AG10803 (cell line): ENCODE results near the gene VPS35.
A peak's percentile ranks its signal among the peaks of the same experiment; 100 is the strongest.

Experiments used
- DNase-seq: peaks from one replicate; pipeline ENCODE4 v3.0.0; 2010; ENCODE audit warnings: low read depth
- H3K4me3 ChIP-seq: 2 replicates; pipeline ENCODE4 v1.5.1; 2011; ENCODE audit warnings: mild to moderate bottlenecking, low read length, control low read depth
- TF ChIP-seq, protein P1 (sequence below): conservative IDR thresholded peaks from 2 replicates; pipeline ENCODE4 v1.5.1; 2011; ENCODE audit warnings: mild to moderate bottlenecking, low read length, control low read depth, inconsistent platforms

The VPS35 gene

DNA sequence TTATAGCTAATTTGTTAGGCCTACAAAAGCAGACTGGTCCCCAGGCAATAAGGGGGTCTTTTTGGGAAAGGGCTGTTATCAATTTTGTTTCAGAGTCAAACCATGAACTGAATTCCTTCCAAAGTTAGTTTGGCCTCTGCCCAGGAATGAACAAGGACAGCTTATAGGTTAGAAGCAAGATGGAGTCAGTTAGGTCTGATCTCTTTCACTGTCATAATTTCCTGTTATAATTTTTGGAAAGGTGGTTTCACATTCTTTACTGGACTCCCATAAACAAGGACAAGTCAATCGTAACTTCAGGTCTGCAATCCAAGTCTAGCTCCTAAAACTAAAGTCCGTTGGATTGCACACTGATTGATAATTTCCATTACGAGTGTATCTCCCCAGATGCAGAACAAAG is 37.7 kb downstream of the VPS35 start:
- DNase-seq = no peak
- TF ChIP-seq, protein P1, sequence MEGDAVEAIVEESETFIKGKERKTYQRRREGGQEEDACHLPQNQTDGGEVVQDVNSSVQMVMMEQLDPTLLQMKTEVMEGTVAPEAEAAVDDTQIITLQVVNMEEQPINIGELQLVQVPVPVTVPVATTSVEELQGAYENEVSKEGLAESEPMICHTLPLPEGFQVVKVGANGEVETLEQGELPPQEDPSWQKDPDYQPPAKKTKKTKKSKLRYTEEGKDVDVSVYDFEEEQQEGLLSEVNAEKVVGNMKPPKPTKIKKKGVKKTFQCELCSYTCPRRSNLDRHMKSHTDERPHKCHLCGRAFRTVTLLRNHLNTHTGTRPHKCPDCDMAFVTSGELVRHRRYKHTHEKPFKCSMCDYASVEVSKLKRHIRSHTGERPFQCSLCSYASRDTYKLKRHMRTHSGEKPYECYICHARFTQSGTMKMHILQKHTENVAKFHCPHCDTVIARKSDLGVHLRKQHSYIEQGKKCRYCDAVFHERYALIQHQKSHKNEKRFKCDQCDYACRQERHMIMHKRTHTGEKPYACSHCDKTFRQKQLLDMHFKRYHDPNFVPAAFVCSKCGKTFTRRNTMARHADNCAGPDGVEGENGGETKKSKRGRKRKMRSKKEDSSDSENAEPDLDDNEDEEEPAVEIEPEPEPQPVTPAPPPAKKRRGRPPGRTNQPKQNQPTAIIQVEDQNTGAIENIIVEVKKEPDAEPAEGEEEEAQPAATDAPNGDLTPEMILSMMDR = no peak
- H3K4me3 ChIP-seq = no peak overlapping the region

- no peak overlapping the region for H3K4me3 ChIP-seq
- TF ChIP-seq, protein P1 = no peak
- peak; percentile 50 for DNase-seq
Measured at GRCh38 chr16:46650254-46650623, 38.7 kb downstream of the VPS35 start.

DNA sequence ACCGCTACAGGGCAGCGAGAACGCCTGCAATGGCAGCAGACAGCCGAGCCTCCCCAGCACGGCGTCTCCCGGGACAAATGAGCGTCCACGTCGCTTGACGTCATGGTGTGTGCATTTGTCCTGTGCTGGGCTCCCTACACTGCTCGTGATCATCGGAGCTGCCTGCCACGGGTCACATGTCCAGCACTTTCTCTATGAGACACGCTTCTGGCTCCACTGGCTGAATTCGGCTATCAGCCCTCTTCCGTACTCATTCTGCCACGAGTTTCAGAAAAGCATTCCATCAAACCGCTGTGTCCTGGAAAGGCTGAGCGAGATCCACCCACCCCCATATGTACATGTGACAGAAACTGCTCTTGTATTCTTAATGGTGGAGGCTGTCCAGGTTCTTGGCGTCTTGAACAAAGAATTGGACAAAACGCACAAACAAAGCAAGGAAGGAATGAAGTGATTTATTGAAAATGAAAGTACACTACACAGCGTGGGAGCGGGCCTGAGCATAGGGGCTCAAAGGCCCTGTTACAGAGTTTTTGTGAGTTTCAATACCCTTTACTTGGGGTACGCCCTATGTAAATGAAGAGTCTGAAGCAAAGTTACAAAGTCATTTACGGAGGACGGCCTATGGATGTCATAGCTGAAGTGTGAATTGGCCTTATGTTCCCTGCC is 39.3 kb downstream of the VPS35 start:
- no peak for DNase-seq
- TF ChIP-seq, protein P1 = no peak
- no peak overlapping the region for H3K4me3 ChIP-seq

DNA sequence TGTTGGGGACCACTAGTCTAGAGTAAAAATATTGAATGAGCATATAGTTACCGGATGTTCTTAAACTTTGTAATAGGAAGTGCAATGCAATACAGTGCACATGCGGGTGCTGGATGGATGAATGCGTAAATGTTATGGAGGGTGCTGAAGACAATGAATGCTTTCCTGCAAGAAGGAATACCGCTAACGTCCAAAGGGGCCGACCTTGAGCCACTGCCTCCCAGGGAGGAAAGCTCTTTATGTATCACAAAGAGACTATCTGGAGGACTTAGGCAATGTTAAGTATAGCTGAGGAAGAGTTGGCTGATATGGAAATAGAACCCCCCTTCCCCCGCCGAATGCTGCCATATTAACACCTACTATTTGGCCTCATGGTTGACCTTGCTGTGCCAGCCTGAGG is 40.3 kb downstream of the VPS35 start:
- H3K4me3 ChIP-seq = no peak overlapping the region
- DNase-seq = no peak
- TF ChIP-seq, protein P1 = no peak

DNA sequence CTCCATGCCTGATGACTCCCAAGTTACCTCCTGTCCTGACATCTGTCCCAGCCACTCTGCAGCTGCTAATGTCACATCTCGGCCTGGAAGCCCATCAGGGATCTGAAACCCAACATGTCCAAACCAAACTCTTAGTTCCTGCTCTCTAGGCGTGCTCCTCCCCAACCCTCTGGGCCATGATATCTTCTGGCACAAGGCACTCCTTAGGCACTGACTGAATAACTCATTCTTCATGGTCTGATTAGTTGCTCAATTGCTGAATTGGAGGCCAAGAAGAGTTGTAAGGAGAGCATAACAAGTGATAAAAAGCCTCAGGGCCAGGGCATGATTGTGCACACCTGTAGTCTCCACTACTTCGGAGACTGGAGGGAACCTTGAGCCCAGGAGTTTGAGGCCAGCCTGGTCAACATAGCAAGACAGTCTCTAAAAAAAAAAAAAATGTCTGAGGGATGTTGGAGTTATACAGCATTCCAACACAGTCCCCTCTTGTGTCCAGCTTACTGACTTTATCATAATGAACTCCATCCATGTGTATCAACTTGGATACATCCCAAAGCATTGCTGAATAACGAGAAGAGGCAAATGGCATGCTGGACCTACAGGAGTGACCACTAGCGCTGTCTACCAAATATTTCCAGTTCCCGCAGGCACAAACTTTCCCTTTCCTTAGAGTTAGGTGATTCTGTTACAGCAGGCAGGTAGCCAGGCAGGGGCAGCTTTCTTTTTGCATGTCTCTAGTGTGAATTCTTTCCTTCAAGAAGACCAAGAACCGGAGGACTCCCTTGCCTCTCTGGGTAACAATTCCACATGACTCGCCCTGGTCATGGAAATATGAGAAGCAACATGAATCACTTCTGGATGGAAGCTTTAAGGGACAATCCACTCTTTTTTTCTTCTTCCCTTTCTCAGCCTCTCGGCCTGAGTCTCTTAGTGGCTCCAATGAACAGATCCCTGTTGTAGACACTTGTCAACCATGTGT is 49.7 kb downstream of the VPS35 start:
- DNase-seq = peak; percentile 45
- TF ChIP-seq, protein P1 = no peak
- H3K4me3 ChIP-seq = no peak overlapping the region

- TF ChIP-seq, protein P1 = no peak
- DNase-seq = no peak
- H3K4me3 ChIP-seq = no peak overlapping the region
Measured at GRCh38 chr16:46632778-46633733, 55.9 kb downstream of the VPS35 start.
